Body of pancreas (tissue), 4 donors: ENCODE data around the gene CLGN. TPM values are rescaled to one million over a fixed set of nuclear protein-coding genes. Genes with fewer than 3 reads are reported as not detected.

Experiments used
- ATAC-seq: fragments of 150-250 bp; one replicate; pipeline ENCODE4 v1.9.1; 2016
- DNase-seq, 4 donors: peaks; one replicate each; pipeline ENCODE4 v3.0.0-alpha.2; 2019
- H3K27ac ChIP-seq, 4 donors: fragments of 200-600 bp; sonication (generic); 1 replicate in 3 of 4; 2 replicates in 1 of 4; pipeline versions ENCODE4 v1.5.1 to v1.6.1; 2016 to 2019; ENCODE audit warnings: mild to moderate bottlenecking in 1 of 4, mixed read lengths in 1 of 4, moderate library complexity in 1 of 4
- H3K27me3 ChIP-seq, 2 donors: fragments of 200-600 bp; sonication (generic); one replicate each; pipeline ENCODE4 v1.6.0; 2016; ENCODE audit warnings: mild to moderate bottlenecking in 1 of 2
- H3K36me3 ChIP-seq, 2 donors: fragments of 200-600 bp; sonication (generic); replicated peaks in 1 of 2; 2 replicates each; pipeline ENCODE4 v1.5.1; 2016; ENCODE audit warnings: low read depth in 2 of 2; ENCODE audit not compliant: insufficient read depth in 1 of 2
- H3K4me1 ChIP-seq: fragments of 200-600 bp; sonication (generic); one replicate; pipeline ENCODE4 v1.6.0; 2016
- H3K4me3 ChIP-seq, 2 donors: fragments of 200-600 bp; sonication (generic); 1 replicate in 1 of 2; 2 replicates in 1 of 2; pipeline ENCODE4 v1.5.1; 2016 to 2019
- H3K9me3 ChIP-seq, 3 donors: fragments of 200-600 bp; sonication (generic); 1 replicate in 2 of 3; 2 replicates in 1 of 3; pipeline ENCODE4 v1.5.1; 2016
- CTCF ChIP-seq, 7 experiments: fragments of 450-650 bp in 4 of 7; fragments of 200-600 bp in 3 of 7; sonication (generic) in 3 of 7; IDR thresholded peaks; one replicate each; pipeline ENCODE4 v1.5.1; 2016 to 2019; ENCODE audit warnings: antibody characterized with exemption in 7 of 7
- POLR2A ChIP-seq, 3 donors: fragments of 450-650 bp; IDR thresholded peaks; one replicate each; pipeline ENCODE4 v1.6.1; 2016; ENCODE audit warnings: antibody characterized with exemption in 3 of 3, mild to moderate bottlenecking in 2 of 3
- WGBS, 2 donors: methylation state at CpG; one replicate each; pipeline ENCODE4 v1.1.5; 2017; 5-methylcytosine and 5-hydroxymethylcytosine counted together
- intact Hi-C: fragments of 100-400 bp; cut with DNase I; formaldehyde crosslinking; loops from one replicate; pipeline ENCODE4 v1.15.1; 2023
- total RNA-seq, 2 donors: library from RNA; depleted of rRNA; stranded (reverse); fragments of >200 nt; gene quantifications; one replicate each; pipeline ENCODE4 v1.1.0, GENCODE V29; 2016

The CLGN gene
- total RNA-seq, 2 donors from 2014 or later = 1.3 to 2.3 TPM

- no peak for ATAC-seq
- intact Hi-C loops = no loop called here
- Histone ChIP-seq H3K36me3 (no peaks in the 10 kb centered on the region), H3K27me3 (no peaks in the 10 kb centered on the region), H3K9me3 (peaks cover 0 to 2% (median 0%) of the 10 kb centered on the region in 3 donors), H3K27ac (no peak overlapping the region), H3K4me3 (no peak overlapping the region), H3K4me1 (peaks cover 5% of the 10 kb centered on the region)
- DNase-seq = no peak
- WGBS, 2 donors = 64 to 68% methylated on average over 3 of the region's 3 CpGs
- TF ChIP-seq POLR2A (IDR thresholded peaks at IDR 0.05) = no peak
- TF ChIP-seq CTCF (IDR thresholded peaks at IDR 0.05) = no peak
Observed at GRCh38 chr4:140368686-140369085, 58.8 kb downstream of the CLGN start.

GRCh38 chr4:140367738-140368137, 59.7 kb downstream of the CLGN start:
- 40 to 53% methylated on average over 2 of the region's 2 CpGs for WGBS, 2 donors
- DNase-seq = peak in 2 of 4 donors; percentile 24 to 33
- TF ChIP-seq POLR2A (IDR thresholded peaks at IDR 0.05) (no peak), CTCF (IDR thresholded peaks at IDR 0.05) (no peak)
- no peak overlapping the region for H3K27ac ChIP-seq
- intact Hi-C loops = no loop called here
- H3K4me3 ChIP-seq = no peak overlapping the region
- H3K27me3 ChIP-seq = no peaks in the 10 kb centered on the region
- H3K9me3 ChIP-seq = peaks cover 0 to 2% (median 0%) of the 10 kb centered on the region in 3 donors
- peaks cover 4% of the 10 kb centered on the region for H3K4me1 ChIP-seq
- ATAC-seq = no peak
- no peaks in the 10 kb centered on the region for H3K36me3 ChIP-seq

GRCh38 chr4:140363558-140363957, 63.9 kb downstream of the CLGN start:
- peaks cover 6% of the 10 kb centered on the region for H3K4me1 ChIP-seq
- peaks cover 0 to 2% (median 0%) of the 10 kb centered on the region in 3 donors for H3K9me3 ChIP-seq
- no peaks in the 10 kb centered on the region for H3K36me3 ChIP-seq
- no peak overlapping the region for H3K27ac ChIP-seq
- DNase-seq = no peak
- intact Hi-C loops = no loop called here
- ATAC-seq = no peak
- H3K27me3 ChIP-seq = no peaks in the 10 kb centered on the region
- no peak overlapping the region for H3K4me3 ChIP-seq
- TF ChIP-seq CTCF (IDR thresholded peaks at IDR 0.05) = no peak
- no peak for TF ChIP-seq POLR2A (IDR thresholded peaks at IDR 0.05)

GRCh38 chr4:140363051-140363450, 64.4 kb downstream of the CLGN start:
- Histone ChIP-seq H3K27me3 (no peaks in the 10 kb centered on the region), H3K4me3 (no peak overlapping the region), H3K36me3 (no peaks in the 10 kb centered on the region), H3K9me3 (peaks cover 0 to 2% (median 0%) of the 10 kb centered on the region in 3 donors), H3K4me1 (peaks cover 6% of the 10 kb centered on the region), H3K27ac (no peak overlapping the region)
- ATAC-seq (no peak), DNase-seq (no peak)
- WGBS, 2 donors = 83% methylated on average over 3 of the region's 3 CpGs
- intact Hi-C loops = no loop called here
- no peak for TF ChIP-seq CTCF (IDR thresholded peaks at IDR 0.05)

- Histone ChIP-seq H3K27ac (no peak overlapping the region), H3K4me3 (no peak overlapping the region), H3K9me3 (peaks cover 0 to 2% (median 0%) of the 10 kb centered on the region in 3 donors), H3K4me1 (peaks cover 13% of the 10 kb centered on the region), H3K27me3 (no peaks in the 10 kb centered on the region), H3K36me3 (no peaks in the 10 kb centered on the region)
- DNase-seq (no peak), ATAC-seq (no peak)
- intact Hi-C loops = no loop called here
- 78 to 93% methylated on average over 4 of the region's 4 CpGs for WGBS, 2 donors
- TF ChIP-seq POLR2A (IDR thresholded peaks at IDR 0.05) = no peak
Observed at GRCh38 chr4:140361099-140361498, 66.3 kb downstream of the CLGN start.
